AG09309 (cell line): ENCODE data around the gene SMAGP.
"Not testable (repeated sequence)": the region's sequence is repeated elsewhere in the genome, so short reads cannot be mapped to it uniquely, and the experiment has no call there.

Experiments used
- DNase-seq: peaks from one replicate; pipeline ENCODE4 v3.0.0-alpha.2; 2010; ENCODE audit warnings: low read depth
- H3K4me3 ChIP-seq: 2 replicates; pipeline ENCODE4 v1.5.1; 2011; ENCODE audit warnings: mild to moderate bottlenecking, low read depth, low read length, moderate library complexity; ENCODE audit not compliant: control insufficient read depth
- TF ChIP-seq, protein P1 (sequence below): IDR thresholded peaks from 2 replicates; pipeline ENCODE4 v1.5.1; 2011; ENCODE audit warnings: mild to moderate bottlenecking, low read depth, low read length, inconsistent platforms; ENCODE audit not compliant: insufficient read depth, control insufficient read depth; ENCODE audit errors: missing control alignments

Gene SMAGP

DNA sequence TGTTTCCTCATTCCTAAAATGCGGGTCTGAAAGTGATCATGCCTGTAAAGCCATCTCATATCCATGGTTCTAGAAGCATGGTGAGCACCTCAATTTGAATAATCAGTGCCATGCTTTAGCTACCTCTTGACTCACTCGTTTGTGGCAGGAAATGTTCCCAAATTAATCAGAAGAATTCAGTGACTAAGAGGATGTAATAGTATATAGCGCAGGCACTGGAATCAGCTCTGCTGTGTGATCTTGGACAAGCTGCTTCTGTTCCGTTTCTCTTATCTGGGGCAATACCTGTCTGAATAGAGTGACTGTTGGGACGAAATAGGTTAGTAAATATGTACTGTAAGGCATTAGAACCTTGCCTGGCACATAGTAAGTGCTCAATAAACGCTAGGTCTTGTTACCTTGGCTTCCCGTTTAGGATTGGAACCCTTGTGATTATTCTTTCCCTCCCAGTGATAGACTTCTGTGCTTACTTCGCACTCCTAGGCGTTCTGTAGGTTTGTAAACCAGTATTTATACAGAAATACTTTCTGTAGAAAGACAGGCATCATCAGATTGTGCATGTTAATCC lies 820 bp upstream of the SMAGP start:
- DNase-seq: peak; percentile 65
- TF ChIP-seq, protein P1, sequence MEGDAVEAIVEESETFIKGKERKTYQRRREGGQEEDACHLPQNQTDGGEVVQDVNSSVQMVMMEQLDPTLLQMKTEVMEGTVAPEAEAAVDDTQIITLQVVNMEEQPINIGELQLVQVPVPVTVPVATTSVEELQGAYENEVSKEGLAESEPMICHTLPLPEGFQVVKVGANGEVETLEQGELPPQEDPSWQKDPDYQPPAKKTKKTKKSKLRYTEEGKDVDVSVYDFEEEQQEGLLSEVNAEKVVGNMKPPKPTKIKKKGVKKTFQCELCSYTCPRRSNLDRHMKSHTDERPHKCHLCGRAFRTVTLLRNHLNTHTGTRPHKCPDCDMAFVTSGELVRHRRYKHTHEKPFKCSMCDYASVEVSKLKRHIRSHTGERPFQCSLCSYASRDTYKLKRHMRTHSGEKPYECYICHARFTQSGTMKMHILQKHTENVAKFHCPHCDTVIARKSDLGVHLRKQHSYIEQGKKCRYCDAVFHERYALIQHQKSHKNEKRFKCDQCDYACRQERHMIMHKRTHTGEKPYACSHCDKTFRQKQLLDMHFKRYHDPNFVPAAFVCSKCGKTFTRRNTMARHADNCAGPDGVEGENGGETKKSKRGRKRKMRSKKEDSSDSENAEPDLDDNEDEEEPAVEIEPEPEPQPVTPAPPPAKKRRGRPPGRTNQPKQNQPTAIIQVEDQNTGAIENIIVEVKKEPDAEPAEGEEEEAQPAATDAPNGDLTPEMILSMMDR: no peak
- peak overlapping the region; percentile 67 for H3K4me3 ChIP-seq

DNA sequence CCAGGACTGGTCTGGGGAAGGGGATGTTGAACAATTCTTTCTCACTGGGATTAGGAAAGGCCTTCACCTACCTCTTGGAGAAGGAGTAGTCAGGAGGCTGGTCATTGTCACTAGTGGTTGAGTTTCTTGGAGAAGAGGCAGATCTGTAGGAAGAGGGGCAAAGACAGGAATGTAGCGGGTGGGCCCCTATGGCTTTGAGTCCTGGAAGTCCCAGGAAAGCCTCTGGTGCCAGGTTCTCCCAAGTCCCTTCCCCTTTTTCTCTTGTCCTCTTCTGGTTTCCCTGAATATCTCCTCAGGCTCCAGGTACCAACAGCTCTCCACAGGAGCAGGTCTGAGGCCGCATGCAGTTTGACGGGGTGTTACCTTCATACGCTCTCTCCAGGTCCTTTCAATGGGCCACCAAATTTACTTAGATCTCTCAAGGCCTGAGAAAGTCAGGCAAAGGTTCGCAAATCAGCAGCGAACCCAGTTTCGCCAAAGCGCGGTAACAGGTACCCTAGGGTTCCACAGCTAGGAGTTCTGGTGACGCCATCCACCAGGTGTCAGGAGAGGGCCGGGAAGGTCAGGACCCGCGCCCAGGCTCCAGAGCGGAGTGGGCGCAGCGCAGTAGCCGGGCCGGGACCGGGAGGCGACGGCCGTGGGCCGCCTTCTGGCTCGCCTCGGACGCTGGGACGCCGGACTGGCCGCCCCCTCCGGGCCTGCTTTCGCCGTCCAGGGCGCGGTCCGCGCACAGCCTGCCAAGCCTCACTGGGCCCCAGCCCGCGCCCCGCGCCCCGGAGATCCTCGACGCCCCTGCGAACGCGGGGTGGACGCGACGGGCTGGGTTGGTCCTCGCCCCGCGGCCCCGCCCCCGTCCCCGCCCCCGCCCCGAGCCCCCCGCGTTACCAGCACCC lies 795 bp downstream of the SMAGP start:
- H3K4me3 ChIP-seq: peak overlapping the region; percentile 67
- TF ChIP-seq, protein P1: peak; percentile 37
- no peak for DNase-seq

DNA sequence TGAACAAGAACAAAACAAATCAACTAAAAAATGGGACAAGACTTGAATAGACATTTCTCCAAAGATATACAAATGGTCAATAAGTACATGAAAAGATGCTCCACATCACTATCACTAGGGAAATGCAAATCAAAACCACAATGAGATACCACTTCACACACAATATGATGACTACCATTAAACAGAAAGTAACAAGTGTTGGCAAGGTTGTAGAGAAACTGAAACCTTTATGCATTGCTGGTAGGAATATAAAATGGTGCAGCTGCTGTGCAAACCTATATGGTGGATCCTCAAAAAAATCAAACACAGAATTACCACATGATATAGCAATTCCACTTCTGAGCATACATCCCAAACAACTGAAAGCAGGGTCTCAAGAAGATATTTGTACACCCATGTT lies 5.2 kb downstream of the SMAGP start:
- DNase-seq: no peak
- TF ChIP-seq, protein P1: no peak

DNA sequence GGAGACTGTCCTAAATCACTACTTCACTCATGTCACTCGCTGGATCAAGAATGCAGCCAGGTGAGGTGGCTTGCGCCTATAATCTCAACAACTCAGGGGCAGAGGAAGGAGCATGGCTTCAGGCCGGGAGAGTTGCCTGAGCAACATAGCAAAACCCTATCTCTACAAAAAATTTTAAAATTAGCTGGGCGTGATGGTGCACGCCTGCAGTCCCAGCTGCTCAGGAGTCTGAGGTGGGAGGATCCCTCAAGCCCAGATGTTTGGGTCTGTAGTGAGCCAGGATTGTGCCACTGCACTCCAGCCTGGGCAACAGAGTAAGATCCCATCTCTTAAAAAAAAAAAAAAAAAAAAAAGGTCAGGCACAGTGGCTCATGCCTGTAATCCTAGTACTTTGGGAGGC lies 5.9 kb downstream of the SMAGP start:
- DNase-seq: no peak
- no peak overlapping the region for H3K4me3 ChIP-seq
- TF ChIP-seq, protein P1: no peak

More for the DNA sequence above, 5.2 kb downstream of the SMAGP start:
- H3K4me3 ChIP-seq: no peak overlapping the region

DNA sequence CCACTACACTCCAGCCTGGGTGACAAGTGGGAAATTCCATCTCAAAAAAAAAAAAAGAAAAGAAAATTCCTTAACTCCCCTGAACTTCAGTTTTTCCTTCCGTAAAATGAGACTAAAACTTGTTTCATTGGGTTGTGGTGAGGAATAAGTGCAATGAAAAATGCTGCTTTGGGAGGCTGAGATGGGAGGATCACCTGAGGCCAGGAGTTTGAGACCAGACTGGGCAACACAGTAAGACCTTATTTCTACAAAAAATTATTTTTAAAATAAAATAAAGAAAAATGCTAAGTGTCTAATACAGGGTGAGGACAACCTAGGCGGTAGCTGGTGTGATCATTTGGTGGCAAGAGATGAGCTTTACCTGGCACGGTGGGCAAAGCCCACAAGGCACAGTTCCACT lies 6.9 kb downstream of the SMAGP start:
- DNase-seq: no peak
- TF ChIP-seq, protein P1: no peak
- H3K4me3 ChIP-seq: no peak overlapping the region

DNA sequence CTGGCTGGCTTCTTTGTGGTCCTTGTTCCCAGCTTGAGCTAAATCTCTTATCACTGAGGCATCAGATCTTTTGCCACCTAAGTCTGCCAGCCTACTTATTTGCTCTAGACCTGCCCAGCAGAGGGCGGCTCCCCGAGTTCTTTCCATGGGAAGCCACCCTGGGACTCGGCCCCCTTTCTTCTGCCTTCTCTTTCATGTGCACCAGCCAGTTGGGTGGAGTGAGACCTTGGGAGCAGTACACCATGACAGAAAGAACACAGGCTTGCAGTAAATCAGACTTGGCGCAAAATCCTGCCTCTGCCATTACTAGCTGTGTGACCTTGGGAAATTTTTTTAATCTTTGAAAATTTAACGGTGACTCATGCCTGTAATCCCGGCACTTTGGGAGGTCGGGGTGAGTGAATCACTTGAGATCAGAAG lies 7.4 kb downstream of the SMAGP start:
- no peak overlapping the region for H3K4me3 ChIP-seq
- no peak for DNase-seq
- TF ChIP-seq, protein P1: peak; percentile 57

GRCh38 chr12:51259600-51259999 lies 10.6 kb downstream of the SMAGP start:
- H3K4me3 ChIP-seq, DNase-seq: not testable (repeated sequence)
